HG03460 (cell line): Measurements from ENCODE around the gene RGS7.

ENCODE experiments used
- ATAC-seq: cut with Tn5 transposase; IDR thresholded peaks from one replicate; pipeline ENCODE4 v1.9.1; 2021; ENCODE audit not compliant: unreplicated experiment

Gene RGS7

DNA sequence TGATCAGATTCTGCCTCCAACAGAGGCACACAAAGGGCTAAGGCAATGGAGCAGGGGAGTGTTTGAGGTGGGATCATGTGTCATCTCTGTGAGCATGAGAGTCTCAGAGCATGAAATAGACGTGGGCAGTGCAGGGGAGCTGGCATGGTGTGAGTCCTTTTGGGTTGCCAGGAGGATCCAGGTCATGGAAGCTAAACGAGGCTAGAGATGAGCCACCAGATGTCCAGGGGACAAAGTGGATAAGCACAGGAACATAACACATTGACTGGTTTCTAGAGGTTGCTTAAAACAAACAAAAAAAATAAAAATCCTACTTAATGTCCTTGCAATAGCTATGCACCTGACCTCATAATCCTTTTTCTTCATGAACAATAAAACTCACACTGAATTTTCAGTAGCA lies 490.3 kb downstream of the RGS7 start:
- ATAC-seq, result no peak

GRCh38 chr1:240860023-240860422 lies 497.0 kb downstream of the RGS7 start:
- ATAC-seq, result no peak

DNA sequence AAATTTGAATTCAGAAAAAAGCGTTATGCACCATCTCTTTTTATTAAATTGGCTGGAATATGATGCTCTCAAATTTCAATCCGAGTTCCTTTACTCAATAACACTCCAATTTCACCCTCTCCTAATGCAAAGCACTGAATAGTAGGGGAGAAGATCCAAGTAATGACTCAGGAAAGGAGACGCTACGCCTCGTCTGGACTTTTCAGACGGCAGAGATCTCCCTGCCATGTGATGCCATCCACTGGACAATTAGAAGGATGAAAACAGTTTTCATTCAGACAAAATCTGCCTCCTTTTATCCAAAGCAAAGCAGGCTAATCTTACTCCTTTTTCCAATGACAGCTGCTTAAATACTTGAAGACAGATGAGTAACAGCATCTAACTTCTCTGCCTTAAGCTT lies 502.6 kb downstream of the RGS7 start:
- ATAC-seq, result no peak

DNA sequence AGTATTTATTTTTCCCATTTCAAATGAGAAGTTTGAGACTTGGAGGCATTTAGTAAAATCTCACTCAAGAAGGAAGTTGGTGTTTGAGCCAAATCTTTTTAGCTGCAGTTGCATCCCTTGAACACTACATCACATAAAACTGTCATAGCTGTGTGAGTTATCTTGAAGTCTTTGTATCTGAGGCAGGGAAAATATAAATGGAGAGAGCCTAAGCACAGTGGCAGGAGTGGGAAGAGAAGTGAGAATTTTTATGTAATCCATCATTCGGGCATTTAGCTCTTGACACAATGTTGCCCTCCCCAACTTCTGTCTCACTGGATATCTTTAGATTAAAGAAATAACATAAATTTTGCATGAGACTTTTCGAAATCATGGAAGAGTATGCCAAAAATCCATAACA lies 509.7 kb downstream of the RGS7 start:
- ATAC-seq, result no peak

- ATAC-seq, result no peak
Measured at GRCh38 chr1:240844486-240844885, 512.5 kb downstream of the RGS7 start.

DNA sequence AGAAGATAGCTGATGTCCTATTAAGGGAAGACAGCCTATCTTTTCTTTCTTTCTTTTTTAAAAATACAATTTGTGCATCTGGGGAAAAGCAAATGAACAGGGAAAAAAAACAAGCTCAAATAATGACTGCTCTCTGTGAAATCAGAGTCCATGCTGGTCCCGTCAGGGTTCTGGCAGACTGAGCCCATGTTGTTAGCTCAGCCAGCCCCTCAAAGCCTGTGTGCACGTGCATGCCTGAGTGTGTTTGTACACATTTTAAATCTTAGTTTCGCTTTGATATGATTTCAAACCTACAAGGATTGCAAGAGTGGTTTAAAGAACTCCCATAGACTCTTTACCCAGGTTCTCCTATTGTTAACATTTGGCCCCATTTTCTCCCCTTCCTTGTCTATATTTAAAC lies 513.2 kb downstream of the RGS7 start:
- ATAC-seq, result no peak

GRCh38 chr1:240836271-240836670 lies 520.7 kb downstream of the RGS7 start:
- ATAC-seq, result no peak

GRCh38 chr1:240835291-240835690 lies 521.7 kb downstream of the RGS7 start:
- no peak for ATAC-seq

DNA sequence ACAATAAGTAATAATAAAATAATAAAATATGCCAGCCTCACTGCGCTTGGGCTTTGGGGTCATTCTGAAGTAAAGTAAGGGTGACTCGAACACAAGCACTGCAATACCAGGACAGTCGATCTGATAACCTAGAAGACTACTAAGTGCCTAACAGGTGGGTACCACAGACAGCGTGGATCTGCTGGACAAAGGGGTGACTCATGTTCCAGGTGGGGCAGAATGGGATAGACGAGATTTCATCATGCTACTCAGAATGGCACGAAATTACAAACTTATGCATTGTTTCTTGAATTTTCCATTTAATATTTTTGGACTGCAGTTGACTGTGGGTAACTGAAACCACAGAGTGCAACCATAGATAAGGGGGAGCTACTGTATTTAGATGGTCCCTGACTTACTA lies 523.9 kb downstream of the RGS7 start:
- no peak for ATAC-seq

GRCh38 chr1:240831922-240832321 lies 525.1 kb downstream of the RGS7 start:
- no peak for ATAC-seq

DNA sequence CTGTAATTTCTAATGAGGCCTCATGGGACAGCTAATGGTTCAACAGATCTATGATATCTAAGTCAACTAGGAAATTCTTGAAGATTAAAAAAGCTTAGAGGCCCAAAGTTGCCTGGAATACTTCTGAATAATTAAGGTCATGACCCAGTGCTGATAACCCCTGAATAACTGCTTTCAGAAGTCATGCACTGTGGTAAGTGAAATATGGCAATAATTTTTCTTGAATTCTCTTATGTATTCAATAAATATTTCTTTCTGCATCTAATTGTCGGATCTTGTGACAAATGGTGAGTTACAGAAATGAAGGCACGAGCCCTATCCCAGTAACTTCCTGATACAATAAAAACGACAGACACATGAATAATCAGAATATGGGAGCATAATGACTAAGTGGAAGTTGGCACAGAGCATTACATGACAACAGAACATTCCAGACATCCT lies 525.8 kb downstream of the RGS7 start:
- ATAC-seq, result no peak

DNA sequence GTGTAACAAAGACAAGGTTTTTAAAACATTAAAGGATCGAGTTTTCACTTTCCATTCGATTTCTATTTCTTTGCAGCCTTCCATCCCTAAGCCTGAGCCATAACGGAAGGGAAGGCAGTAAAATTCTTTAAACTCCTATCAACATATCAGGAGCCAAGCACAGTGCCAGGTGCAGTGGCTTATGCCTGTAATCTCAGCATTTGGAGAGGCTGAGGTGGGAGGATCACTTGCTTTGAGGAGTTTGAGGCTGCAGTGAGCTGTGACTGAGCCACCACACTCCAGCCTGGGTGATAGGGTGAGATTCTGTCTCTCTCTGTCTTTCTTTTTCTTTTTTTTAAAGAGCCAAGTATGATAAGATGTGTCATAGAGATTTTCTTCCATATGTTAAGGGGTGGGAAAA lies 527.5 kb downstream of the RGS7 start:
- ATAC-seq, result no peak

DNA sequence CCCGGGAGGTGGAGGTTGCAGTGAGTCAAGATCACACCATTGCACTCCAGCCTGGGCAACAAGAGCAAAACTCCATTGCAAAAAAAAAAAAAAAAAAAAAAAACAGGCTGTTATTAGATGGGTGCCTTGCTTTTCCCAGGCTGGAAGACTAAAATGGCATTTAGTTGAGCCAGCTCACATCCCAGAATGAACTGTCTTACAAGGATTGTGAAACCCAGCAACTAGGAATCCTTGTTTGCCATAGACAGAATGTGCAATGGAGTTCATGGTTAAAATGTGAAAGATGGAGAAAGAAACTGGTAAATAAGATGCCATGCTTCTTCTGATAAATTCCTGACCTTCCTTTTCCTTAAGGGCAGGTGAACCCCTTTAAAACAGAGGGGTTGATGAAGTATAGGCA lies 529.2 kb downstream of the RGS7 start:
- no peak for ATAC-seq

- ATAC-seq, result no peak
Measured at GRCh38 chr1:240824238-240824637, 532.8 kb downstream of the RGS7 start.

DNA sequence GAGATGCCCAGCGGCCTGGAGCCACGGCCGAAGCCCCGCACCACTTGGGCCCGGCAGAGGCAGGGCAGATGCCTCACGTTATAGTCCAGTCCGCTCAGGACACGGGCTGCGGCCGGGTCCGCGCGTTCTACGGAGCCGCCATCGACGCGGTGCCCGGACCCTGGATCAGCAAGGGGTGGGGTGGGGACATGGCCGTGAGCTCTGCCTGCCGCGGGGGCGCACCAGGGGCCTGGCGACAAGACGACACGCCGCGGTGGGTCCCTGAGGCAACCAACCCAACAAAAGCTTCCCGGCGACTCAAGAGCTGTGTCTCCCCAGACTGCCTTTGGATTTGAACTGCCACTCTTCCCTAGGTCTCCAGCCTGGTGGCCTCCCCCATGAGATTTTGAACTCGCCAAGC lies 533.6 kb downstream of the RGS7 start:
- ATAC-seq, result no peak

DNA sequence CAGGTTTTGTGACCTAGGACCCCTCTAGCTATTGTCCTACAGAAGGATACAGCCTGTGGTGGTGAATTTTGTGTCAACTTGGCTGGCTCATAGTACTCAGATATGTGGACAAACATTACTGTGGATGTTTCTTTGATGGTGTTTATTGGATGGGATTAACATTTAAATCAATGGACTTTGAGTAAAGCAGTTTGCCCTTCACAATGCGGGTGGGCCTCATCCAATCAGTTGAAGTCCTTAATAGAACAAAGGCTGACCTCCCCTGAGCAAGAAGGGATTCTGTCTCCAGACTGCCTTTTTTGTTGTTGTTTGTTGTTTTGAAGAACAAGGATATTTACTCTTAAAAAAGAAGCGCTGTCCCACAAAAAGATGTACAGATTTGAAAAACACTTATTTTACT lies 535.1 kb downstream of the RGS7 start:
- no peak for ATAC-seq

GRCh38 chr1:240820816-240821215 lies 536.2 kb downstream of the RGS7 start:
- ATAC-seq, result peak; percentile 89

GRCh38 chr1:240816472-240816871 lies 540.5 kb downstream of the RGS7 start:
- ATAC-seq, result no peak

DNA sequence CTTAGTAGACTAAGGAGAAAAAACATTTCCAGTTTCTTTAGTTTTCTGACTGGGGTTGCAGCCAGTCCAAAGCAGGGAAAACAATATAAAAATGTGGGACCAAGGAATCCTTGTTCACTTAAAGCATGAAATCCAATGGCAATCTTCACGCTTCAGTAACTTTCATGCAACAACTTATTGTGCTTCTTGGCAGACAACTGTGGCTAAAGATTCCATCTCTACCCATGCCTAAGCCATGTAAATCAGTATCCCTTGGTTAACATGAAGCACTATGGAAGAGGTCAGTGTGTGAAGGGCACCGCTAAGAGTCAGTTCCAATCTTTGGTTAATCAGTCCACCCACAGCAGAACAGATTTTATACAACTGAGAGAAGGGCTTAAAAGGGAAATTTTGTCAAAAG lies 543.3 kb downstream of the RGS7 start:
- no peak for ATAC-seq

- ATAC-seq, result no peak
Measured at GRCh38 chr1:240811256-240811655, 545.7 kb downstream of the RGS7 start.

DNA sequence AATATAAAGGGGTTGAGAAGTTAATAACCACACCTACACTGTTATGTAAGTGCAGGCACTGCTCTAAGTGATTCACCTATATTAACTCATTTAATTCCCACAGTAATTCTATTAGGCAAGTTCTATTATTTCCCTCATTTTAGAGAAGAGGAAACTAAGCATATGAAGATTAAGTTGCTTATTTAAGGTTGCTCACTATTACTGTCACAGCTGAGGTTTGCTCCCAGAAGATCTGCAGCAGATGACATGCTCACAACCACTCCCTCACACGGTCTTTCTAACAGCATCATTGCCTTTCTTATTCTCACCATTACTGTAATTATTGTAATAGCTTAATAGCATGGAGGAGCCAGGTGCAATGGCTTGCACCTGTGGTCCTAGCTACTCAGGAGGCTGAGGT lies 548.6 kb downstream of the RGS7 start:
- ATAC-seq, result no peak

GRCh38 chr1:240806200-240806745 lies 550.7 kb downstream of the RGS7 start:
- ATAC-seq, result no peak

GRCh38 chr1:240804475-240804874 lies 552.5 kb downstream of the RGS7 start:
- no peak for ATAC-seq

- ATAC-seq, result no peak
Measured at GRCh38 chr1:240803151-240803550, 553.9 kb downstream of the RGS7 start.
